Uterus (tissue), 4 donors: ENCODE results near the gene THBS2. TPM values are rescaled to one million over a fixed set of nuclear protein-coding genes. Genes with fewer than 3 reads are reported as not detected.

Experiments used
- DNase-seq, 2 donors: peaks; one replicate each; pipeline ENCODE4 v3.0.0-alpha.2; 2019 to 2020
- H3K27ac ChIP-seq, 2 donors: fragments of 200-600 bp; sonication (generic); 1 replicate in 1 of 2; 2 replicates in 1 of 2; pipeline ENCODE4 v1.5.1; 2016 to 2018
- H3K27me3 ChIP-seq, 2 donors: fragments of 200-600 bp; sonication (generic); one replicate each; pipeline ENCODE4 v1.5.1; 2018 to 2019; ENCODE audit warnings: control low read depth in 1 of 2
- H3K36me3 ChIP-seq, 2 donors: fragments of 200-600 bp; sonication (generic); one replicate each; pipeline ENCODE4 v1.5.1; 2019; ENCODE audit warnings: control low read depth in 1 of 2
- H3K4me1 ChIP-seq, 2 donors: fragments of 200-600 bp; sonication (generic); one replicate each; pipeline ENCODE4 v1.5.1; 2018 to 2019; ENCODE audit warnings: control low read depth in 1 of 2
- H3K4me3 ChIP-seq, 2 donors: fragments of 200-600 bp; sonication (generic); 1 replicate in 1 of 2; 2 replicates in 1 of 2; pipeline ENCODE4 v1.5.1; 2018 to 2019; ENCODE audit warnings: mild to moderate bottlenecking in 1 of 2
- H3K9me3 ChIP-seq, 2 donors: fragments of 200-600 bp; sonication (generic); one replicate each; pipeline ENCODE4 v1.5.1; 2019; ENCODE audit warnings: control low read depth in 1 of 2
- POLR2A ChIP-seq, 2 donors: fragments of 450-650 bp; IDR thresholded peaks; one replicate each; pipeline ENCODE4 v1.6.1; 2016; ENCODE audit warnings: antibody characterized with exemption in 2 of 2, mild to moderate bottlenecking in 1 of 2, moderate library complexity in 1 of 2
- intact Hi-C: fragments of 100-400 bp; cut with DNase I; formaldehyde crosslinking; loops from one replicate; pipeline ENCODE4 v1.15.1; 2023; ENCODE audit warnings: low total_unique reads
- total RNA-seq, 4 donors: library from RNA; depleted of rRNA in 3 of 4; stranded (reverse); fragments of >200 nt in 3 of 4; gene quantifications; one replicate each; pipeline versions ENCODE4 v1.1.0 to v1.2.4, GENCODE V29; 2014 to 2023
- TF ChIP-seq, protein P1 (sequence below), 4 experiments: fragments of 200-600 bp in 2 of 4; fragments of 450-650 bp in 2 of 4; sonication (generic) in 2 of 4; IDR thresholded peaks; one replicate each; pipeline ENCODE4 v1.5.1; 2016 to 2019; ENCODE audit warnings: antibody characterized with exemption in 4 of 4, mild to moderate bottlenecking in 2 of 4, moderate library complexity in 1 of 4
- donor health status: DM: yes; HTN: yes; CAD: no.

Gene THBS2
- total RNA-seq, 4 donors from 2014 or later: 84.0 to 224 (median 136) TPM

DNA sequence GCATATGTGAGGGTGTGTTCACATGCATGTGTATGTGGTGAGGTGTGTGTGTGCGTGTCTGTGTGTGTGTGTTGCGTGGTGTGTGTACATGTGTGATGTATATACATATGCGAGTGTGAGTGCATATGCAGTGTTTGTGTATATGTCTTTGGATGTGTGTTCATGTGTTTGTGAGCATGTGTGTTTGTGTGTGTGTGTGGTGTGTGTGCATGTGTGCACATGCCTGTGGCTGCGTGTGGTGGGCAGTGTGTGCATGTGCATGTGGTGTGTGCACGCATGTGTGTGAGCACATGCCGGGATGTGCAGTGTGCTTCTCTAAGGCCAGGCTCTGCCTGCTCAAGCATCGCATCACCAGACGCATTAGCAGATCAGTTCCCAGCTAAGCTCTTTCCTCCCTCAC is 5.7 kb downstream of the THBS2 start:
- intact Hi-C loops: no loop called here
- no peaks in the 10 kb centered on the region for H3K9me3 ChIP-seq
- H3K27me3 ChIP-seq: no peaks in the 10 kb centered on the region
- TF ChIP-seq, protein P1, sequence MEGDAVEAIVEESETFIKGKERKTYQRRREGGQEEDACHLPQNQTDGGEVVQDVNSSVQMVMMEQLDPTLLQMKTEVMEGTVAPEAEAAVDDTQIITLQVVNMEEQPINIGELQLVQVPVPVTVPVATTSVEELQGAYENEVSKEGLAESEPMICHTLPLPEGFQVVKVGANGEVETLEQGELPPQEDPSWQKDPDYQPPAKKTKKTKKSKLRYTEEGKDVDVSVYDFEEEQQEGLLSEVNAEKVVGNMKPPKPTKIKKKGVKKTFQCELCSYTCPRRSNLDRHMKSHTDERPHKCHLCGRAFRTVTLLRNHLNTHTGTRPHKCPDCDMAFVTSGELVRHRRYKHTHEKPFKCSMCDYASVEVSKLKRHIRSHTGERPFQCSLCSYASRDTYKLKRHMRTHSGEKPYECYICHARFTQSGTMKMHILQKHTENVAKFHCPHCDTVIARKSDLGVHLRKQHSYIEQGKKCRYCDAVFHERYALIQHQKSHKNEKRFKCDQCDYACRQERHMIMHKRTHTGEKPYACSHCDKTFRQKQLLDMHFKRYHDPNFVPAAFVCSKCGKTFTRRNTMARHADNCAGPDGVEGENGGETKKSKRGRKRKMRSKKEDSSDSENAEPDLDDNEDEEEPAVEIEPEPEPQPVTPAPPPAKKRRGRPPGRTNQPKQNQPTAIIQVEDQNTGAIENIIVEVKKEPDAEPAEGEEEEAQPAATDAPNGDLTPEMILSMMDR (IDR thresholded peaks at IDR 0.05): no peak
- no peak for TF ChIP-seq POLR2A (IDR thresholded peaks at IDR 0.05)
- no peaks in the 10 kb centered on the region for H3K4me1 ChIP-seq
- H3K27ac ChIP-seq: no peak overlapping the region
- no peak overlapping the region for H3K4me3 ChIP-seq
- no peaks in the 10 kb centered on the region for H3K36me3 ChIP-seq
- no peak for DNase-seq

DNA sequence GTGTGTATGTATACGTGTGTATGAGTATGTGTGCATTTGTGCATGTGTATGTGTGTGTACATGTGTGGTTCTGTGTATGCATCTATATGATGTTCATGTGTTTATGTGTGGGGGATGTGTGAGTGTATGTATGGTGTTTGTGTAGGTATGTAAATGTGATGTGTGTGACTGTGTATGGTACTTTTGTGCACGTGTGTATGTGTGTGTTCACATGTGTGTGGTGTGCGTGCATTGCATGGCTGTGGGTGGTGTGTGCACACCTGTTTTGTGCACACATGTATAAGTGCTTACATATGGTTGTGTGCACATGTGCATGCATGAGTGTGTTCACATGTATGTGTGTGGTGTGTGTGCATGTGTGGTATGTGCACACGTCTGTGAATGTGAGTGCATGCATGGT is 6.2 kb downstream of the THBS2 start:
- H3K9me3 ChIP-seq: no peaks in the 10 kb centered on the region
- H3K36me3 ChIP-seq: no peaks in the 10 kb centered on the region
- H3K4me3 ChIP-seq: no peak overlapping the region
- H3K4me1 ChIP-seq: no peaks in the 10 kb centered on the region
- no peak overlapping the region for H3K27ac ChIP-seq
- no peak for DNase-seq
- no peaks in the 10 kb centered on the region for H3K27me3 ChIP-seq
- no peak for TF ChIP-seq POLR2A (IDR thresholded peaks at IDR 0.05)
- TF ChIP-seq, protein P1 (IDR thresholded peaks at IDR 0.05): no peak
- intact Hi-C loops: no loop called here

DNA sequence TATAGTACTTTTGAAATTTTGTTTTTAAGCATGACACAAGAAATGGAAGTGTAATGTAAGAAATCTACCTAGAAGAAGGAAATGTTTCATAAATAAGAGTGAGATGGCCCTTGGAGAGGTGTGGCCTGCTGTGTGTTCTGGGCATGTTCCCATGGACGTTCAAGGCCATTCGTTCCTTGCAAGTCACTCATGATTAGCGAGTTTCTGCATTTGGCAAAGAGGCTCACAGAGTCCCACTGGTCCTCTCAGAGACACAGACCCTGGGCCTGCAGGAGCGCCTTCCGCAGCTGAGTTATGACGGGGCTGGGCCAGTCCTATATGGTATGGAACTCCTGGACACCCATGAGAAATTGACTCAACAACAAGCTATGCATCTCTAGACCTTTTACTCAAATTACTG is 7.2 kb downstream of the THBS2 start:
- DNase-seq: no peak
- Histone ChIP-seq H3K27ac (no peak overlapping the region), H3K27me3 (no peaks in the 10 kb centered on the region), H3K4me3 (no peak overlapping the region), H3K36me3 (no peaks in the 10 kb centered on the region), H3K4me1 (no peaks in the 10 kb centered on the region), H3K9me3 (no peaks in the 10 kb centered on the region)
- intact Hi-C loops: no loop called here
- no peak for TF ChIP-seq POLR2A (IDR thresholded peaks at IDR 0.05)
- TF ChIP-seq, protein P1 (IDR thresholded peaks at IDR 0.05): no peak

- H3K27me3 ChIP-seq: no peaks in the 10 kb centered on the region
- no peaks in the 10 kb centered on the region for H3K4me1 ChIP-seq
- H3K36me3 ChIP-seq: no peaks in the 10 kb centered on the region
- no peak for TF ChIP-seq POLR2A (IDR thresholded peaks at IDR 0.05)
- TF ChIP-seq, protein P1 (IDR thresholded peaks at IDR 0.05): no peak
- no peak overlapping the region for H3K4me3 ChIP-seq
- H3K27ac ChIP-seq: no peak overlapping the region
- H3K9me3 ChIP-seq: no peaks in the 10 kb centered on the region
- no peak for DNase-seq
- intact Hi-C loops: no loop called here
Measured at GRCh38 chr6:169244684-169245383, 8.8 kb downstream of the THBS2 start.

DNA sequence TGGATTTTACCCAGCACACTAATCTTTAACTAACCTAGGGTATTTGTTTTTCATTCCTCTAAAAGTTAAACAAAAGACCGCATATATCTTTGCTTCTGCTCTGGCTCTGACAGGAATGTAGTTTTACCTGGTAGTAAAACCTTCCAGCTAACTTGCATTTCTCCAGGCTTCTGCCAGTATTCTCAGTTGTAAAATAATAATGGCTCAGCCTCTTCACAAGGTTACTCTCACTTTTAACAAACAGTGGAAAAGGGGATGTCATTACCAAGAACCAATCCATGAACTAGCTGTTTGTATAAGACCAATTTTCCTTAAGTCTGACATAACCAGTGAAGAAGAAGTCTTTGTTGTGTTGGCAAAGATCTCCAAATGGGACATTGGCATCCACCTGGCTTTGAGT is 10.0 kb downstream of the THBS2 start:
- TF ChIP-seq, protein P1 (IDR thresholded peaks at IDR 0.05): no peak
- TF ChIP-seq POLR2A (IDR thresholded peaks at IDR 0.05): no peak
- H3K4me1 ChIP-seq: no peaks in the 10 kb centered on the region
- H3K4me3 ChIP-seq: no peak overlapping the region
- no peaks in the 10 kb centered on the region for H3K36me3 ChIP-seq
- H3K27me3 ChIP-seq: no peaks in the 10 kb centered on the region
- intact Hi-C loops: no loop called here
- peak overlapping the region in 1 of 2 donors; percentile 25 for H3K27ac ChIP-seq
- no peak for DNase-seq
- no peaks in the 10 kb centered on the region for H3K9me3 ChIP-seq
